SH-SY5Y (cell line): Measurements from ENCODE around the gene ALDH3A2.

ENCODE experiments used
- GATA2 ChIP-seq: IDR thresholded peaks from 2 replicates; pipeline ENCODE4 v1.6.1; 2011; ENCODE audit warnings: mild to moderate bottlenecking, low read depth, low read length
- GATA3 ChIP-seq: IDR thresholded peaks from 2 replicates; pipeline ENCODE4 v1.6.1; 2011; ENCODE audit warnings: low read depth, mild to moderate bottlenecking, low read length, moderate library complexity

GRCh38 chr17:19717411-19717908 lies 68.9 kb downstream of the ALDH3A2 start:
- TF ChIP-seq GATA3 (no peak), GATA2 (no peak)
